ENCODE results near the gene MYLK. TPM values are rescaled to one million over a fixed set of nuclear protein-coding genes. Genes with fewer than 3 reads are reported as not detected.

The MYLK gene
- total RNA-seq, 1 experiment from 2014 or later: 20.5 TPM

- DNase-seq (ENCODE audit: low spot score): peak; percentile 27
Observed at GRCh38 chr3:123876858-123877257, 7.3 kb downstream of the MYLK start.

- DNase-seq (ENCODE audit: low spot score): no peak
Observed at GRCh38 chr3:123872621-123873020, 11.5 kb downstream of the MYLK start.

GRCh38 chr3:123871946-123872345 lies 12.2 kb downstream of the MYLK start:
- no peak for DNase-seq (ENCODE audit: low spot score)

- no peak for DNase-seq (ENCODE audit: low spot score)
Observed at GRCh38 chr3:123870033-123870432, 14.1 kb downstream of the MYLK start.

GRCh38 chr3:123869165-123869564 lies 15.0 kb downstream of the MYLK start:
- no peak for DNase-seq (ENCODE audit: low spot score)

GRCh38 chr3:123864706-123865105 lies 19.4 kb downstream of the MYLK start:
- no peak for DNase-seq (ENCODE audit: low spot score)

GRCh38 chr3:123862152-123862551 lies 22.0 kb downstream of the MYLK start:
- DNase-seq (ENCODE audit: low spot score): no peak

GRCh38 chr3:123861081-123861836 lies 22.9 kb downstream of the MYLK start:
- no peak for DNase-seq (ENCODE audit: low spot score)

GRCh38 chr3:123859177-123859576 lies 25.0 kb downstream of the MYLK start:
- no peak for DNase-seq (ENCODE audit: low spot score)

GRCh38 chr3:123854905-123855304 lies 29.2 kb downstream of the MYLK start:
- no peak for DNase-seq (ENCODE audit: low spot score)

GRCh38 chr3:123853686-123854372 lies 30.3 kb downstream of the MYLK start:
- no peak for DNase-seq (ENCODE audit: low spot score)

- no peak for DNase-seq (ENCODE audit: low spot score)
Observed at GRCh38 chr3:123847209-123847608, 36.9 kb downstream of the MYLK start.

- no peak for DNase-seq (ENCODE audit: low spot score)
Observed at GRCh38 chr3:123843668-123844067, 40.5 kb downstream of the MYLK start.

GRCh38 chr3:123842711-123843110 lies 41.4 kb downstream of the MYLK start:
- no peak for DNase-seq (ENCODE audit: low spot score)

GRCh38 chr3:123841476-123842238 lies 42.5 kb downstream of the MYLK start:
- no peak for DNase-seq (ENCODE audit: low spot score)

GRCh38 chr3:123840961-123841360 lies 43.2 kb downstream of the MYLK start:
- no peak for DNase-seq (ENCODE audit: low spot score)

- DNase-seq (ENCODE audit: low spot score): no peak
Observed at GRCh38 chr3:123837858-123838257, 46.3 kb downstream of the MYLK start.

GRCh38 chr3:123834631-123835030 lies 49.5 kb downstream of the MYLK start:
- peak; percentile 55 for DNase-seq (ENCODE audit: low spot score)

- DNase-seq (ENCODE audit: low spot score): no peak
Observed at GRCh38 chr3:123833398-123833785, 50.7 kb downstream of the MYLK start.

- DNase-seq (ENCODE audit: low spot score): no peak
Observed at GRCh38 chr3:123832692-123833397, 51.3 kb downstream of the MYLK start.

- peak; percentile 89 for DNase-seq (ENCODE audit: low spot score)
Observed at GRCh38 chr3:123831420-123831819, 52.7 kb downstream of the MYLK start.

- DNase-seq (ENCODE audit: low spot score): no peak
Observed at GRCh38 chr3:123821920-123822319, 62.2 kb downstream of the MYLK start.
